DOHH2 (cell line): ENCODE measurements around the gene CPNE1.

Source experiments
- EZH2phosphoT487 ChIP-seq: fragments of 200-600 bp; sonication (generic); IDR thresholded peaks from 2 replicates; pipeline ENCODE4 v1.6.1; 2017; ENCODE audit warnings: borderline replicate concordance, mild to moderate bottlenecking, antibody characterized with exemption, low read length, moderate library complexity, mixed read lengths
- TF ChIP-seq, protein P1 (sequence below): fragments of 200-600 bp; sonication (generic); IDR thresholded peaks from one replicate; pipeline ENCODE4 v1.5.1; 2014; ENCODE audit warnings: antibody characterized with exemption, mild to moderate bottlenecking, low read depth, low read length; ENCODE audit not compliant: poor library complexity, severe bottlenecking

DNA sequence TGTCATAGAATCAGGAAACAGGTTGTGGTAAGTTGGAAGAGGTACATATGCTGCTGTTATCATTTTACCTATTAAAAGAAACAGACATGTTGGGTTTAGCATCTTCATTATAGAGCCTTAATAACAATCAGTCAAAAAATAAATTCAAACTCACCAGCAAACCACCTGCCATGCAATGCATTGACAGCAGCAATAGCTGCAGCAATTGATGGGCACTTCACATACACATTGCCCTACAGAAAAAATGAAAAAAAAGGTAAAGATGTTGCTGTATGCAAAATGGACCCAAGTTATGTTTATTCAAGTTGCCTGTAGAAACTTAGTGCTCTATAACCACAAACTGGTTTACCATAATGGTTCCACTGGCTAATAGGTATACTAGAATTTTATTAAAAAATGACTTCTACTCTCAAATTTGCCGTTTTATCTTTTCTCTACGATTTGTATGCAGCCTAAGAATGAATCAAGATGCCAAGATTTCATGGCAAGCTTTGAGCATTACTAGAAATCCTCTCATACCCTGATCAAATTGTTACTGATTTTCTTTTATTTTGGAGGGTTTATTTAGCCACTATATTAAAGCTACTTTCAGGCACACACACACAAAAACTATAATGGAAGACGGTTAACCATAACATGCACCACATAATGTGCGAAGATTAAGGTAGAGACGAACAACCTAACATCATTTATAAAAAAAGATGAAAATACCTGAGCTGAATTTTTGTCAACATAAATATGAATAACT lies 40.0 kb upstream of the CPNE1 start:
- TF ChIP-seq, protein P1, sequence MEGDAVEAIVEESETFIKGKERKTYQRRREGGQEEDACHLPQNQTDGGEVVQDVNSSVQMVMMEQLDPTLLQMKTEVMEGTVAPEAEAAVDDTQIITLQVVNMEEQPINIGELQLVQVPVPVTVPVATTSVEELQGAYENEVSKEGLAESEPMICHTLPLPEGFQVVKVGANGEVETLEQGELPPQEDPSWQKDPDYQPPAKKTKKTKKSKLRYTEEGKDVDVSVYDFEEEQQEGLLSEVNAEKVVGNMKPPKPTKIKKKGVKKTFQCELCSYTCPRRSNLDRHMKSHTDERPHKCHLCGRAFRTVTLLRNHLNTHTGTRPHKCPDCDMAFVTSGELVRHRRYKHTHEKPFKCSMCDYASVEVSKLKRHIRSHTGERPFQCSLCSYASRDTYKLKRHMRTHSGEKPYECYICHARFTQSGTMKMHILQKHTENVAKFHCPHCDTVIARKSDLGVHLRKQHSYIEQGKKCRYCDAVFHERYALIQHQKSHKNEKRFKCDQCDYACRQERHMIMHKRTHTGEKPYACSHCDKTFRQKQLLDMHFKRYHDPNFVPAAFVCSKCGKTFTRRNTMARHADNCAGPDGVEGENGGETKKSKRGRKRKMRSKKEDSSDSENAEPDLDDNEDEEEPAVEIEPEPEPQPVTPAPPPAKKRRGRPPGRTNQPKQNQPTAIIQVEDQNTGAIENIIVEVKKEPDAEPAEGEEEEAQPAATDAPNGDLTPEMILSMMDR, result no peak
- TF ChIP-seq EZH2phosphoT487, result no peak
